Embryonic facial prominence (tissue), 1 donor: Measurements from ENCODE around the gene EGFL6.
"Not testable (repeated sequence)": the region's sequence is repeated elsewhere in the genome, so short reads cannot be mapped to it uniquely, and the experiment has no call there.

Source experiments
- DNase-seq: peaks from one replicate; pipeline ENCODE4 v3.0.0-alpha.2; 2016; ENCODE audit errors: extremely low spot score

EGFL6 gene

GRCh38 chrX:13652850-13653693 is 83.7 kb downstream of the EGFL6 start, which contains the start of gene TCEANC:
TSS of gene TCEANC (plus strand) at chrX:13653141. CDS start at chrX:13662509, 9,368 bp downstream.
- DNase-seq = peak; percentile 90

DNA sequence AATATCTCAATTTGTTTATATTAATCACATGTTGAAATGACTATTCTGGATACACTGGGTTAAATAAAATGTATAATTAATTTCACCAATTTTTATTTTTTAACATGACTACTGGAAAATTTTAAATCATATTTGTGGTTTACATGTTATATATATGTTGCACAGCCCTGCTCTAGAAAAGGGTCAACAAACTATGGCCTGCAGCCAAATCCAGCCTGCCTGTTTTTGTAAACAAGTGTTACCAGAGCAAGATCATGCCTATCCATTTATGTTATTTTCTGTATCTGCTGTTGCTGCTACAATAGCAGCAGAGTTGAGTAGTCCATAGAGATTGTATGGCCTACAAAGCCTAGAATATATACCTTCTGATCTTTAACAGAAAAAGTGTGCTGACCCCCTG is 84.7 kb downstream of the EGFL6 start:
- DNase-seq = no peak

DNA sequence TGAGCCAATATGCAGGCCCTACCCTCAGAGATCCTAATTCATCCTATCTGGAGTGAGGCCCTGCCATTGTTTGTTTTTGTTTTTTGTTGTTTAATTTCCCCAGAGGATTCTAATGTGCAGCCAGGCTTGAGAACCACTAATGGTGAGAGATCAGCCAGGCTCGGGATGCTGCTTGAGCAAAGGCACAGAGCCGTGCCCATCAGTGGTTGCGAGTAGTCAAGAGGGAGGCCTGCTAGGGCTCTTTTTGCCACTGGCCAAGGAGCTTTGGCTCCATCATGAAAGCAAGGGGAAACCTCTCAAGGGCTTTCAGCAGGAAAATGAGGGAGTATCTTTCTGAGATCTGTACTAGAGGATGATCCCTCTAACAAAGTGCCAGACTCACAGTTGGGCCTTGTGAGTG is 86.3 kb downstream of the EGFL6 start:
- DNase-seq = no peak

- no peak for DNase-seq
Measured at GRCh38 chrX:13658602-13659001, 89.2 kb downstream of the EGFL6 start.

DNA sequence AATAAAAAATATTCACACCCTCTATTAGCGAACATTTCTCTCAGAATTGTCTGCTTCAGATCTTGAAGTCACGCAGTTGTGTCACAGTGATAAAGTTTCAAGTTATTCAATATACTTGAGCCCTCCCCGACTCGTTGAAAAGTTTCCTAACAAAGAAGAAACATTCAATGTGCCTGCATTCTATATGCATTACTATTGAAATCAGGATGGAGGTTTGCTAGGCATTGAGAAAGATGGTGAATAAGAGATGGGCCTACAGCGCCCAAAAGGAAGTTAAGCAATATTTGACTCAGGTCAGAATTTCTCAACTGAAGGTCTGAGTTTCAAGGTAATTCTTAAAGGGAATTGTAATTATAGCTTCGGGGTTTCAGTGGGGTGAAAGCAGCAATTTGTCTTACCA is 89.7 kb downstream of the EGFL6 start:
- DNase-seq = no peak

DNA sequence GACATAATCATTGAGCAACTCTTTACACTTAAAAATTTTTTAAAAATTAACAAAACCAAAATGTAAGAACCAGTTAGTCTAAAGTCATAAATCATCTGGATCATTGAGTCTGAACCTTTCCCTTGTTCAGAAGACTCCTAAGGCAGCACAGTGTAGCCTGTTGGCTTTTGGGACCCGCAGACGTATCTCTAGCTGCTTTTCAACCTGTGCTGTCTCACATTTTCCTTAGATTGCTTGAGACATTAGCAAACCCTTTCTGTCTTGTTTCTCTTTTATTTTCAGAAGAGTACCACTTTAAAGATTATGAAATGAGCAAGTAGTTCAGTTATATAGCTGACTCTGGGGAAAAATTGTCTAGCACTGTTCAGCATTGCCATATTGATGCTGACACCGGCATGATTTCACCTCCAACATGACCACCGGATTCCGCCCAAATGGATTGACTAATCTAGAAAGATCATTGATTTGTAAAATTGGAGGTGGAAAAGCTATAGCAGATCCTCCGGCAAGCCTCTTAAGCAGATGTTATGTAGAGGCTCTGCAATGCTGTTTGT is 92.4 kb downstream of the EGFL6 start:
- no peak for DNase-seq

DNA sequence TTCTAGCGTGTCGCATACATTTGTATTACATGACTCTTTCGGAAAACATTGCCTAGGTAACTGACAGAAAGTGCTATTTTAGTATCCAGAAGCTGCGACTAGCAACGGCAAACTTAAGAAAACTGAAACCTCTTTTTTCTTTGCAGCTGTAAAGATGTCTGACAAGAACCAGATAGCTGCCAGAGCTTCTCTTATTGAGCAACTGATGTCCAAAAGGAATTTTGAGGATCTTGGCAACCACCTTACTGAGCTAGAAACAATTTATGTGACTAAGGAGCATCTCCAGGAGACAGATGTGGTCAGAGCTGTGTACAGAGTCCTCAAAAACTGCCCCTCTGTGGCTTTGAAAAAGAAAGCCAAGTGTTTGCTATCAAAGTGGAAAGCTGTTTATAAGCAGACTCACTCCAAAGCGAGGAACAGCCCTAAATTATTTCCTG is 93.0 kb downstream of the EGFL6 start:
- no peak for DNase-seq

GRCh38 chrX:13664020-13664419 is 94.6 kb downstream of the EGFL6 start:
- no peak for DNase-seq

- no peak for DNase-seq
Measured at GRCh38 chrX:13666836-13667235, 97.4 kb downstream of the EGFL6 start.

DNA sequence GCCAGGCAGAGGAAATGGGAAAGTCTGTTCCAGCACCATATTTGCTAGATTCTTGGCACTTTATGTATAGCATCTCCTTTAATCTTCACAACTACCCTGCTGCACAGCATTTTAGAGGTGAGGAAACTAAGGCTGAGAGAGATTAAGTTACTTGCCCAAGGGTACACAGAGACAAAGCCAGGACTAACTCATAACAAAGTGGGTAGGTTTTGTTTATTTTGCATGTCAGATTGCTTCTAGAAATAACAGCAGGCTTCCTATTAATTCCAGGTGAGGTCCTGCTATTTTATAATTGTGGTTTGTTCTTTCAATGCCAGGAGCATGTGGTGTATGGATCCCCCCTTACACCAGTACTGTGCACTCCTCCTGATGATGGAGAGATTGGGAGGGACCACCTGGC is 98.5 kb downstream of the EGFL6 start:
- DNase-seq = no peak

DNA sequence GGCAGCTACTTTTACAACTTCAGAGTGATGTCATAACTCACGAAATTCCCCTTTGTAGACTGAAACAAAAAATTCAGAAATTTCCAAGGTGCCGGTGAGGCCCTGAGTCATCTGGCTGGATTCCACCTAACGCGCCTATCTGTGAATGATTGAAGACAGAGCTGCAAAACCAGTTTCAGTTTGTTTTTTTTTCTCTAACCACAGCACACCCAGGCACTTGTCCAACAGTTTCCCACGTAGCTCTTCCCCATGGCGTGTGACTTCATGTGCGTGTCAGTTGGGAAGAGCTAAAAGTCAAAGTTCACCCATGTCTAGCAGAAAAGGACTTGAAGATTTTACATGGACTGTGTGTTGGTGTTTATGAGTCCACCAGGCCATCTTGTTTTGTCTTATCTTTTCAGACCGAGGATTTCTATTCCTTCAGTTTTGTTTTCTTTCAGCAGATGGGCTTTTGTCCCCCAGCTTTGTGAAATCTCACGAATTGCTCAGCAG is 99.9 kb downstream of the EGFL6 start:
- DNase-seq = no peak

DNA sequence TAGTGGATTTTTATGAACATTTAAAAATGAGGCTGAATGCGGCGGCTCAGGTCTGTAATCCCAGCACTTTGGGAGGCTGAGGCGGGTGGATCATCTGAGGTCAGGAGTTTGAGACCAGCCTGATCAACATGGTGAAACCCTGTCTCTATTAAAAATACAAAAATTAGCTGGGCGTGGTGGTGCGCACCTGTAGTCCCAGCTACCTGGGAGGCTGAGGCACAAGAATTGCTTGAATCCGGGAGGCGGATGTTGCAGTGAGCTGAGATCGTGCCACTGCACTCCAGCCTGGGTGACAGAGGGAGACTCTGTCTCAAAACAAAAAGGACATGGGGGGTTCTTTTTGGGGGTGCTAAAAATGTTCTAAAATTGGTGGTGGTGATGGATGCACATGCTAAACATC is 100.4 kb downstream of the EGFL6 start:
- not testable (repeated sequence) for DNase-seq

GRCh38 chrX:13670197-13670596 is 100.8 kb downstream of the EGFL6 start:
- no peak for DNase-seq

GRCh38 chrX:13673016-13673415 is 103.6 kb downstream of the EGFL6 start:
- DNase-seq = no peak

GRCh38 chrX:13676885-13677284 is 107.5 kb downstream of the EGFL6 start:
- DNase-seq = no peak

DNA sequence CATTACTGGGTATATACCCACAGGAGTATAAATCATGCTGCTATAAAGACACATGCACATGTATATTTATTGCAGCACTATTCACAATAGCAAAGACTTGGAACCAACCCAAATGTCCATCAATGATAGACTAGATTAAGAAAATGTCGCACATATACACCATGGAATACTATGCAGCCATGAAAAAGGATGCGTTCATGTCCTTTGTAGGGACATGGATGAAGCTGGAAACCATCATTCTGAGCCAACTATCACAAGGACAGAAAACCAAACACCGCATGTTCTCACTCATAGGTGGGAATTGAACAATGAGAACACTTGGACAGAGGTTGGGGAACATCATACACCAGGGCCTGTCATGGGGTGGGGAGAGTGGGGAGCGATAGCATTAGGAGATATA is 110.3 kb downstream of the EGFL6 start:
- DNase-seq = not testable (repeated sequence)

- DNase-seq = no peak
Measured at GRCh38 chrX:13681595-13681994, 112.2 kb downstream of the EGFL6 start.
